GM19372 (cell line): ENCODE results near the gene BOD1.

Source experiments
- ATAC-seq: cut with Tn5 transposase; IDR thresholded peaks from one replicate; pipeline ENCODE4 v1.9.1; 2021; ENCODE audit warnings: mild to moderate bottlenecking, low read depth, moderate library complexity; ENCODE audit not compliant: unreplicated experiment

Gene BOD1

GRCh38 chr5:173581408-173582215, 34.8 kb downstream of the BOD1 start:
- ATAC-seq: no peak

GRCh38 chr5:173578947-173579615, 37.4 kb downstream of the BOD1 start:
- no peak for ATAC-seq

GRCh38 chr5:173577817-173578216, 38.6 kb downstream of the BOD1 start:
- ATAC-seq: no peak

- no peak for ATAC-seq
Measured at GRCh38 chr5:173577166-173577565, 39.3 kb downstream of the BOD1 start.

- no peak for ATAC-seq
Measured at GRCh38 chr5:173575985-173576384, 40.5 kb downstream of the BOD1 start.

GRCh38 chr5:173574983-173575382, 41.5 kb downstream of the BOD1 start:
- no peak for ATAC-seq

- no peak for ATAC-seq
Measured at GRCh38 chr5:173573126-173573960, 43.1 kb downstream of the BOD1 start.

GRCh38 chr5:173572431-173573125, 43.9 kb downstream of the BOD1 start:
- no peak for ATAC-seq

GRCh38 chr5:173570321-173571090, 45.9 kb downstream of the BOD1 start:
- no peak for ATAC-seq

GRCh38 chr5:173568703-173569102, 47.7 kb downstream of the BOD1 start:
- ATAC-seq: no peak

GRCh38 chr5:173568128-173568527, 48.3 kb downstream of the BOD1 start:
- ATAC-seq: no peak

- ATAC-seq: no peak
Measured at GRCh38 chr5:173567548-173567947, 48.9 kb downstream of the BOD1 start.

GRCh38 chr5:173565491-173566072, 50.9 kb downstream of the BOD1 start:
- no peak for ATAC-seq

- no peak for ATAC-seq
Measured at GRCh38 chr5:173564106-173564505, 52.3 kb downstream of the BOD1 start.

GRCh38 chr5:173563246-173563645, 53.2 kb downstream of the BOD1 start:
- no peak for ATAC-seq

GRCh38 chr5:173562451-173562850, 54.0 kb downstream of the BOD1 start:
- ATAC-seq: no peak
